Measurements from ENCODE around the gene RPS6KA2.

RPS6KA2 gene

GRCh38 chr6:166608774-166609173 lies 18.3 kb downstream of the RPS6KA2 start:
- no peak for DNase-seq
- no peak for TF ChIP-seq CTCF (IDR thresholded peaks at IDR 0.05; ENCODE audit: low read depth, low read length)
- Histone ChIP-seq H3K27me3 (ENCODE audit: insufficient read depth, low read depth, severe bottlenecking) (no peaks in the 10 kb centered on the region), H3K9me3 (ENCODE audit: severe bottlenecking) (no peaks in the 10 kb centered on the region), H3K36me3 (no peaks in the 10 kb centered on the region), H3K4me3 (ENCODE audit: low read depth, low read length) (no peak overlapping the region), H3K27ac (no peak overlapping the region)

- H3K36me3 ChIP-seq, result no peaks in the 10 kb centered on the region
- H3K27me3 ChIP-seq (ENCODE audit: insufficient read depth, low read depth, severe bottlenecking), result no peaks in the 10 kb centered on the region
- H3K27ac ChIP-seq, result no peak overlapping the region
- TF ChIP-seq CTCF (IDR thresholded peaks at IDR 0.05; ENCODE audit: low read depth, low read length), result no peak
- no peak overlapping the region for H3K4me3 ChIP-seq (ENCODE audit: low read depth, low read length)
- no peak for DNase-seq
- H3K9me3 ChIP-seq (ENCODE audit: severe bottlenecking), result no peaks in the 10 kb centered on the region
Observed at GRCh38 chr6:166605752-166606151, 21.3 kb downstream of the RPS6KA2 start.

GRCh38 chr6:166604911-166605310 lies 22.1 kb downstream of the RPS6KA2 start:
- H3K27me3 ChIP-seq (ENCODE audit: insufficient read depth, low read depth, severe bottlenecking), result no peaks in the 10 kb centered on the region
- no peak overlapping the region for H3K4me3 ChIP-seq (ENCODE audit: low read depth, low read length)
- no peak for DNase-seq
- TF ChIP-seq CTCF (IDR thresholded peaks at IDR 0.05; ENCODE audit: low read depth, low read length), result no peak
- no peak overlapping the region for H3K27ac ChIP-seq
- H3K36me3 ChIP-seq, result no peaks in the 10 kb centered on the region
- no peaks in the 10 kb centered on the region for H3K9me3 ChIP-seq (ENCODE audit: severe bottlenecking)

GRCh38 chr6:166604328-166604727 lies 22.7 kb downstream of the RPS6KA2 start:
- DNase-seq, result no peak
- Histone ChIP-seq H3K9me3 (ENCODE audit: severe bottlenecking) (no peaks in the 10 kb centered on the region), H3K27me3 (ENCODE audit: insufficient read depth, low read depth, severe bottlenecking) (no peaks in the 10 kb centered on the region), H3K4me3 (ENCODE audit: low read depth, low read length) (no peak overlapping the region), H3K36me3 (no peaks in the 10 kb centered on the region), H3K27ac (no peak overlapping the region)
- TF ChIP-seq CTCF (IDR thresholded peaks at IDR 0.05; ENCODE audit: low read depth, low read length), result no peak

- no peak overlapping the region for H3K27ac ChIP-seq
- no peak overlapping the region for H3K4me3 ChIP-seq (ENCODE audit: low read depth, low read length)
- no peaks in the 10 kb centered on the region for H3K9me3 ChIP-seq (ENCODE audit: severe bottlenecking)
- H3K27me3 ChIP-seq (ENCODE audit: insufficient read depth, low read depth, severe bottlenecking), result no peaks in the 10 kb centered on the region
- no peak for TF ChIP-seq CTCF (IDR thresholded peaks at IDR 0.05; ENCODE audit: low read depth, low read length)
- H3K36me3 ChIP-seq, result no peaks in the 10 kb centered on the region
- DNase-seq, result no peak
Observed at GRCh38 chr6:166603043-166603690, 23.9 kb downstream of the RPS6KA2 start.

GRCh38 chr6:166601956-166602355 lies 25.1 kb downstream of the RPS6KA2 start:
- DNase-seq, result no peak
- no peak overlapping the region for H3K4me3 ChIP-seq (ENCODE audit: low read depth, low read length)
- H3K27ac ChIP-seq, result no peak overlapping the region
- no peaks in the 10 kb centered on the region for H3K9me3 ChIP-seq (ENCODE audit: severe bottlenecking)
- TF ChIP-seq CTCF (IDR thresholded peaks at IDR 0.05; ENCODE audit: low read depth, low read length), result no peak
- no peaks in the 10 kb centered on the region for H3K27me3 ChIP-seq (ENCODE audit: insufficient read depth, low read depth, severe bottlenecking)
- H3K36me3 ChIP-seq, result no peaks in the 10 kb centered on the region
